Skeletal muscle tissue (tissue), 4 donors: ENCODE results near the gene IKBKE. TPM values are rescaled to one million over a fixed set of nuclear protein-coding genes. Genes with fewer than 3 reads are reported as not detected.

ENCODE experiments used
- H3K27ac ChIP-seq: one replicate; pipeline ENCODE4 v1.7.0; 2013; ENCODE audit warnings: mild to moderate bottlenecking, low read depth, low read length, inconsistent platforms
- H3K27me3 ChIP-seq, 3 donors: one replicate each; pipeline ENCODE4 v1.7.0; 2013; ENCODE audit warnings: low read length in 3 of 3; ENCODE audit not compliant: control insufficient read depth in 3 of 3, insufficient read depth in 3 of 3
- H3K36me3 ChIP-seq, 3 donors: one replicate each; pipeline ENCODE4 v1.7.0; 2013; ENCODE audit warnings: low read length in 3 of 3; ENCODE audit not compliant: control insufficient read depth in 3 of 3, insufficient read depth in 3 of 3
- H3K4me1 ChIP-seq, 3 donors: one replicate each; pipeline ENCODE4 v1.7.0; 2013; ENCODE audit warnings: low read length in 3 of 3, mild to moderate bottlenecking in 3 of 3; ENCODE audit not compliant: control insufficient read depth in 3 of 3, insufficient read depth in 3 of 3
- H3K4me3 ChIP-seq, 3 donors: one replicate each; pipeline ENCODE4 v1.7.0; 2013; ENCODE audit warnings: low read length in 3 of 3
- H3K9ac ChIP-seq, 3 donors: one replicate each; pipeline ENCODE4 v1.7.0; 2013; ENCODE audit warnings: low read length in 3 of 3, mild to moderate bottlenecking in 3 of 3, moderate library complexity in 2 of 3, low read depth in 1 of 3
- H3K9me3 ChIP-seq, 3 donors: one replicate each; pipeline ENCODE4 v1.7.0; 2013; ENCODE audit warnings: low read length in 3 of 3; ENCODE audit not compliant: control insufficient read depth in 3 of 3
- total RNA-seq: library from RNA; depleted of rRNA; stranded (reverse); fragments of >200 nt; gene quantifications from one replicate; pipeline ENCODE4 v1.2.3, GENCODE V29; 2014
- donor health status: Osteomylitis.

The IKBKE gene
- total RNA-seq, 1 donor from 2014 or later = 2.6 TPM

DNA sequence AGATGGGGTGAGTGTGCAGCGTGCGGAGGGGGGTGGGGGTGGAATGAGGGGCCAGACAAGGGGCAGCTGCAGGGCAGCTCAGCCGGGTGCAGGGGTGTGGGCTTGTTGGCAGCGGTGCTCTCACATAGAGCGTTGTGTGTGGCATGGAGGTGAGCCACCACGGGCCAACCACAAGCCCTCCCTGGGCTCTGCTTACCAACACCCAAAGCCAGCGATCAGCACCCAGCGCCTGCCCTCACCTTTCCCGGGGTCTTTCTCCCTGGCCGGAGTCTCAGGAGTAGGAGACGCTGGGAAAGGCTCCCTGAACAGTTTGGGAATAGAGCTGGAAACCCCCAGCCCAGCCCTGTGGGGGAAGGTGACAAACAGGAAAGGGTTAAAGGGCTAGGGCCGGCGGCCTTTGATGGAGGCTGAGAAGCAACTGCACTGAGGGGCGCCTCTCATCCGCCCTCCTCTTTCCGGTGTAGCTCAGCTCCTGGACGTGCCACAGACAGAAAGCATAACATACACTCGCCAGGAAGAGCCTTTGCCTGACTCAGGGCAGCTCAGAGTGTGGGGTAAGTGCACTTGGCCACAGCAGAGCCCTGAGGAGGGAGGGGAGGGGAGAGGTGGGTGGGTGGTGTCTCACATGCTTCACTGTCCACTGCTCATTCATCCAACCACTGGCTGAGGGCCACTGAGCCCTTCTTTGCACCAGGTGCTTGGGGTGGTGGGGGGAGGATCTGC, 577 bp downstream of the IKBKE start:
- peaks cover 19 to 30% (median 20%) of the 10 kb centered on the region in 3 donors for H3K4me1 ChIP-seq
- H3K27ac ChIP-seq = no peak overlapping the region
- no peaks in the 10 kb centered on the region for H3K36me3 ChIP-seq
- H3K4me3 ChIP-seq = peak overlapping the region; percentile 72 to 75 (median 75)
- H3K9me3 ChIP-seq = no peaks in the 10 kb centered on the region
- peaks cover 7 to 38% (median 14%) of the 10 kb centered on the region in 3 donors for H3K27me3 ChIP-seq
- H3K9ac ChIP-seq = peak overlapping the region in 2 of 3 donors; percentile 62 to 64

DNA sequence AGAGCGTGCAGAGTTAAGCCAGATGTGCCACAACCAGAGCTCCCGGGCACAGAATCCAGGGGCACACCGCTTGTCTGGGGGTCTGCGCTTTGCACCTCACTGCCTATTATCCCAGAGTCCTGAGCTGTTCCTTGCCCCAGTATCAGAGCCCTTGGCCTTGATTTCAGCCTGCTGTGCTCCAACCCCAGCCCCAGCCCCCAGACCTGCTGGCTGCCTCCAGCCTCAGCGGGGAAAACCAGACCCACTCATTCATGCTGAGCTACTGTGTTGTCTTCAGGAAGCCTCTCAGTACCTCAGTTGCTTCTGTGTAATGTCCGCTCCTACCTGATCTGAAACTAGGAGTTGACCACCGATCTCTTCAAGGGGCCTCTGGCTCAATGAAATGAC, 1.1 kb downstream of the IKBKE start:
- H3K36me3 ChIP-seq = no peaks in the 10 kb centered on the region
- peaks cover 7 to 34% (median 14%) of the 10 kb centered on the region in 3 donors for H3K27me3 ChIP-seq
- peak overlapping the region in 1 of 3 donors; percentile 8 for H3K9ac ChIP-seq
- H3K9me3 ChIP-seq = no peaks in the 10 kb centered on the region
- peaks cover 19 to 30% (median 20%) of the 10 kb centered on the region in 3 donors for H3K4me1 ChIP-seq
- no peak overlapping the region for H3K27ac ChIP-seq
- peak overlapping the region in 2 of 3 donors; percentile 72 to 75 for H3K4me3 ChIP-seq

DNA sequence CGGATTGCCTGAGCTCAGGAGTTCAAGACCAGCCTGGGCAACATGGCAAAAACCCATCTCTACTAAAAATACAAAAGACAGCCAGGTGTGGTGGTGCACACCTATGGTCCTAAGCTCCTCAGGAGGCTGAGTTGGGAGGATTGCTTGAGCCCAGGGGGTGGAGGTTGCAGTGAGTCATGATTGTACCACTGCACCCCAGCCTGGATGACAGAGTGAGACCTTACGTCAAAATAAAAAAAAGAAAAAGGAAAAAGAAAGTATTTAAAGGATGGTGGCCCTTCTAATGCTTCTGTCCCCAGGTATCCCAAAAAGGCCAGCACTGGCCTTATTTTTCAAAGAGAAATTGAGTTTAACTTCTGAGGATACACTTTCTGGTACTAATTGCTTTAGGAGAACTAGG, 1.7 kb downstream of the IKBKE start:
- peaks cover 18 to 30% (median 19%) of the 10 kb centered on the region in 3 donors for H3K4me1 ChIP-seq

DNA sequence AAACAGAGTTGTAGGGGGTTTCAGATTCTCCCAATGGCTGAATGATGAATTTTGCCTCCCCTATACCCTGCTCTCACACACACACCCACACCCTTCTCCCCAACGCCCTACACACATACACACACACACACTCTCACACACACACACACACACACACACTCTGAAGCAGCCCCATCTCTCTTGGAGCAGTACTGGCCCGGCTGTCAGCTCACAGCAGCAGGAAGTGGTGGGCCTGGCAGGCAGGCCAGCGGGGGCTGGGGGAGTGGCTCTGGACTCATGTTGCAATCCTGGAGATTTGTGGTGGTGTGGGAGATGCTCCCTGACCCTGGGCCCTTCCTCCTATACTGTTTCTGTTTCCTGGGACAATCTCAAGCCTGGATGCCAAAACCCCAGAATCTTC, 2.2 kb downstream of the IKBKE start:
- Histone ChIP-seq H3K4me3 (no peak overlapping the region), H3K27ac (no peak overlapping the region), H3K27me3 (peaks cover 6 to 24% (median 7%) of the 10 kb centered on the region in 3 donors), H3K36me3 (no peaks in the 10 kb centered on the region), H3K4me1 (peaks cover 18 to 26% (median 19%) of the 10 kb centered on the region in 3 donors), H3K9ac (no peak overlapping the region), H3K9me3 (no peaks in the 10 kb centered on the region)

More for the DNA sequence above, 1.7 kb downstream of the IKBKE start:
- no peak overlapping the region for H3K9ac ChIP-seq
- no peak overlapping the region for H3K4me3 ChIP-seq
- peaks cover 7 to 29% (median 10%) of the 10 kb centered on the region in 3 donors for H3K27me3 ChIP-seq
- no peaks in the 10 kb centered on the region for H3K9me3 ChIP-seq
- H3K36me3 ChIP-seq = no peaks in the 10 kb centered on the region
- no peak overlapping the region for H3K27ac ChIP-seq

DNA sequence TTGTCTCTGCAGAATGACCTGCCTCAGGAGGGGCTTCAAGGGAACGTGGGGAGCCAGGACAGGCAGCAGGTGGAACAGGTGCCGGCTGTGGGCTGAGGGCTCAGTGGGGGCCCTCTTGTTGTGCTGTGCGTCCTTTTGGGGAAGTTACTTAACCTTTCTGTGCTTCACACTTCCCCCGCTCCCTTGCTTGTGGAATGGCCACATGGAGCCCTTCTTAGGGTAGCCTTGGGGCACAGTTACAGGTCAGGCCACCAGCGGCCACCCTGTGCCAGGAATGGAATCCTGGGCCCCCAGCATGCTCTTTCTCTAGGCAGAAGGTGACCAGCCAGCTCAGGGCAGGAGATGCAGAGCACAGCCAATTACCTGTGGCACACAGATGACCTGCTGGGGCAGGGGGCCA, 2.6 kb downstream of the IKBKE start:
- Histone ChIP-seq H3K36me3 (no peaks in the 10 kb centered on the region), H3K27ac (no peak overlapping the region), H3K4me1 (peaks cover 18 to 22% (median 19%) of the 10 kb centered on the region in 3 donors), H3K9me3 (no peaks in the 10 kb centered on the region), H3K4me3 (no peak overlapping the region), H3K9ac (no peak overlapping the region), H3K27me3 (peaks cover 5 to 23% (median 7%) of the 10 kb centered on the region in 3 donors)

DNA sequence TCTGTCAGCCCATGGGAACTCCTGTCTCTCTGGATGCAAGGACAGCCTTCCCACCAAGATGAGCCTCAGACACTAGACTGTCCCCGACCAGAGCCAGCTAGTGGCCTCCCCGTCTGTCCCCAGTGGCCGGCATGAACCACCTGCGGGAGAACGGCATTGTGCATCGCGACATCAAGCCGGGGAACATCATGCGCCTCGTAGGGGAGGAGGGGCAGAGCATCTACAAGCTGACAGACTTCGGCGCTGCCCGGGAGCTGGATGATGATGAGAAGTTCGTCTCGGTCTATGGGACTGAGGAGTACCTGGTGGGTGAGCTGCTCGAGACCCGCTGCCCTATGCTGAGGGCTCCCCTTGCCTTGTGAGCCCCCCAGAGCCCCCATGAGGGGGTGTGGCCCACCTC, 5.8 kb downstream of the IKBKE start:
- Histone ChIP-seq H3K27me3 (peaks cover 0 to 3% (median 0%) of the 10 kb centered on the region in 3 donors), H3K27ac (no peak overlapping the region), H3K36me3 (no peaks in the 10 kb centered on the region), H3K9ac (no peak overlapping the region), H3K4me3 (no peak overlapping the region), H3K4me1 (peaks cover 3 to 4% (median 3%) of the 10 kb centered on the region in 3 donors), H3K9me3 (no peaks in the 10 kb centered on the region)

DNA sequence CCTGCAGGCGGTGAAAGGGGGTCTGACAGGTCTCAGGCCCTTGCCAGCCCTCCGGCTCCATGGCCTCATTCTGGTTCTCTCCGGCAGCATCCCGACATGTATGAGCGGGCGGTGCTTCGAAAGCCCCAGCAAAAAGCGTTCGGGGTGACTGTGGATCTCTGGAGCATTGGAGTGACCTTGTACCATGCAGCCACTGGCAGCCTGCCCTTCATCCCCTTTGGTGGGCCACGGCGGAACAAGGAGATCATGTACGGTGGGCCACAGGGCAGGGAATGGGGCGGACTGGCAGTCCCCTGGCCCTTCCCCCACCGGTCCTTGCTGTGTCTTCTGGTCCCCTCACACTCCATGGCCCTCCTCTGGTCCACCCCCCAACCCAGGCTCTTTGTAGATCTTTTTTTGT, 6.3 kb downstream of the IKBKE start:
- Histone ChIP-seq H3K36me3 (no peaks in the 10 kb centered on the region), H3K27ac (no peak overlapping the region), H3K27me3 (no peaks in the 10 kb centered on the region), H3K9ac (no peak overlapping the region), H3K9me3 (no peaks in the 10 kb centered on the region), H3K4me1 (peaks cover 0 to under 1% (median 0%) of the 10 kb centered on the region in 3 donors), H3K4me3 (no peak overlapping the region)

DNA sequence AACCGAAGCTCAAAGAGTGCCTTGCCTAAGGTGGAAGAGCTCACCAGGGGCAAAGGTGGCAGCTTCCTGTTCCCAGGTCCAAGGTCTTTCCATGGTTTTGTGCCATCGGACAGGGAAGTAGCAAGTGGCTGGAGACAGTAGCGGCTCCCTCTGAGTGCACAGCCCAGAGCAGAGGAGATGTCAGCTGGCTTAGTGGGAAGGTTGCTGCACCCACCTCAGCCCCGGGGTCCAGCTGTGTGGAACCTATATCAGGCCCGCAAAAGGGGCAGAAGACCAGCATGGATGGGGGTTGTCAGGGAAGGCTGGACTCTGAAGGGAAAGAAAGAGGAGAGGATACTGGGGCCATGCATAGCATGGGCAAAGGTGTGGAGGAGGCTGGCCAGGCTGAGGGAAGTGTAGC, 6.8 kb downstream of the IKBKE start:
- Histone ChIP-seq H3K27ac (no peak overlapping the region), H3K27me3 (no peaks in the 10 kb centered on the region), H3K4me3 (no peak overlapping the region), H3K9me3 (no peaks in the 10 kb centered on the region), H3K36me3 (no peaks in the 10 kb centered on the region), H3K4me1 (no peaks in the 10 kb centered on the region), H3K9ac (no peak overlapping the region)

DNA sequence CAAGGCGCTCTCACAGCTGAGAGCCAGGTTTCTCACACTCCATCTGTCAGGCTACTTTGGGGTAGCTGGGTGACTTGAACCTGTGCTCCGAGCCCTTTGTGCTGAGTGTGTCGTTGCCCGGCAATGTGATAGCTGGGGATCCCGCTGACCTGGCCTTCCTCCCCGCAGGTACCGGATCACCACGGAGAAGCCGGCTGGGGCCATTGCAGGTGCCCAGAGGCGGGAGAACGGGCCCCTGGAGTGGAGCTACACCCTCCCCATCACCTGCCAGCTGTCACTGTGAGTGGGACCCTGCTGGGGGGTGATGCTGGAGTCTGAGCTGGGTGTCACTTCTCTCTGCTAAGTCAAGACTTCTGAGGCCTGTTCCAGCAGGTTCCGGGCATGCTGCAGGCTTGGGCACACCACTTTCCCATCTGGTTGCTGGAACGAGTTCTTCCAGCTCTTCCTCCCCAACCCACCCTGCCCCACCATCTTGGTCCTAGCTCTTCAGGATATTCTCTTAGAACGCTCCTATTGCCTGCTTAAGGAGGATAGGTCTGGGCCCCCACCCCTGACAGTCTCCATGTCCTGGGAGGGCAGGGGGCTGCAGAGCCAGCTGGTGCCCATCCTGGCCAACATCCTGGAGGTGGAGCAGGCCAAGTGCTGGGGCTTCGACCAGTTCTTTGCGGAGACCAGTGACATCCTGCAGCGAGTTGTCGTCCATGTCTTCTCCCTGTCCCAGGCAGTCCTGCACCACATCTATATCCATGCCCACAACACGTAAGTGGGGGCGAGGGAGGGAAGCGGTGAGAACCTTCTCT, 7.5 kb downstream of the IKBKE start:
- Histone ChIP-seq H3K27me3 (no peaks in the 10 kb centered on the region), H3K36me3 (no peaks in the 10 kb centered on the region), H3K9me3 (no peaks in the 10 kb centered on the region), H3K4me1 (no peaks in the 10 kb centered on the region), H3K27ac (no peak overlapping the region), H3K4me3 (no peak overlapping the region), H3K9ac (no peak overlapping the region)

DNA sequence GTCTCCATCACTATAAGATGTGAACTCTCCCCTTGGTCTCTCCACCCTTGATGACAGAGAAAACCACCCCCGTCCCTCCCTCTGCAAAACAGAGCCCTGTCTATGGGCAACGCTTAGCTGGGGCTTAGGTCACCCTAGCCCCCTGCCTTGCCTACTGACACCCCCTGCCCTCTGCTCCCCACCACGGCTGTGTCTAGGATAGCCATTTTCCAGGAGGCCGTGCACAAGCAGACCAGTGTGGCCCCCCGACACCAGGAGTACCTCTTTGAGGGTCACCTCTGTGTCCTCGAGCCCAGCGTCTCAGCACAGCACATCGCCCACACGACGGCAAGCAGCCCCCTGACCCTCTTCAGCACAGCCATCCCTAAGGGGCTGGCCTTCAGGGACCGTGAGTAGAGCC, 8.5 kb downstream of the IKBKE start:
- Histone ChIP-seq H3K9ac (no peak overlapping the region), H3K27ac (no peak overlapping the region), H3K4me3 (no peak overlapping the region), H3K36me3 (no peaks in the 10 kb centered on the region), H3K9me3 (no peaks in the 10 kb centered on the region), H3K4me1 (no peaks in the 10 kb centered on the region), H3K27me3 (no peaks in the 10 kb centered on the region)
